Subcutaneous adipose tissue (tissue), 4 donors: Measurements from ENCODE around the gene NADK. TPM values are rescaled to one million over a fixed set of nuclear protein-coding genes. Genes with fewer than 3 reads are reported as not detected.

ENCODE experiments used
- CTCF ChIP-seq: fragments of 450-650 bp; IDR thresholded peaks from one replicate; pipeline ENCODE4 v1.5.1; 2016; ENCODE audit warnings: low read depth, mild to moderate bottlenecking, control low read depth, antibody characterized with exemption, moderate library complexity
- total RNA-seq, 4 donors: library from RNA; depleted of rRNA; stranded (reverse); fragments of >200 nt; gene quantifications; one replicate each; pipeline ENCODE4 v1.1.0, GENCODE V29; 2016

NADK gene
- total RNA-seq, 4 donors from 2014 or later = 98.8 to 147 (median 111) TPM

- TF ChIP-seq CTCF = no peak
Observed at GRCh38 chr1:1786836-1787605, 8.8 kb upstream of the NADK start.

- no peak for TF ChIP-seq CTCF
Observed at GRCh38 chr1:1785666-1786065, 7.4 kb upstream of the NADK start.

- no peak for TF ChIP-seq CTCF
Observed at GRCh38 chr1:1784933-1785332, 6.7 kb upstream of the NADK start.

GRCh38 chr1:1783320-1783719, 5.0 kb upstream of the NADK start:
- no peak for TF ChIP-seq CTCF

- no peak for TF ChIP-seq CTCF
Observed at GRCh38 chr1:1782399-1783221, 4.3 kb upstream of the NADK start.

GRCh38 chr1:1781526-1781903, 3.2 kb upstream of the NADK start:
- no peak for TF ChIP-seq CTCF
